Astrocyte of the spinal cord (primary cell): ENCODE measurements around the gene USP13.
A peak's percentile ranks its signal among the peaks of the same experiment; 100 is the strongest.

Source experiments
- DNase-seq: peaks from one replicate; pipeline ENCODE4 v3.0.0; 2011; ENCODE audit warnings: low read depth, low spot score
- H3K4me3 ChIP-seq: 2 replicates; pipeline ENCODE4 v1.5.1; 2011; ENCODE audit warnings: low read depth, mild to moderate bottlenecking, low read length, moderate library complexity
- in situ Hi-C: cut with HindIII; loops from 2 replicates; pipeline ENCODE4 v1.10.0; 2017; ENCODE audit warnings: low sequenced_read_pairs
- TF ChIP-seq, protein P1 (sequence below): IDR thresholded peaks from 2 replicates; pipeline ENCODE4 v1.5.1; 2012; ENCODE audit warnings: low read depth, mild to moderate bottlenecking, low read length, inconsistent platforms

USP13 gene

GRCh38 chr3:179652447-179653095, at the start of gene USP13:
USP13 (plus strand) TSS chr3:179653040; CDS start chr3:179653226, 186 bp downstream.
- DNase-seq, result peak; percentile 89
- TF ChIP-seq, protein P1, sequence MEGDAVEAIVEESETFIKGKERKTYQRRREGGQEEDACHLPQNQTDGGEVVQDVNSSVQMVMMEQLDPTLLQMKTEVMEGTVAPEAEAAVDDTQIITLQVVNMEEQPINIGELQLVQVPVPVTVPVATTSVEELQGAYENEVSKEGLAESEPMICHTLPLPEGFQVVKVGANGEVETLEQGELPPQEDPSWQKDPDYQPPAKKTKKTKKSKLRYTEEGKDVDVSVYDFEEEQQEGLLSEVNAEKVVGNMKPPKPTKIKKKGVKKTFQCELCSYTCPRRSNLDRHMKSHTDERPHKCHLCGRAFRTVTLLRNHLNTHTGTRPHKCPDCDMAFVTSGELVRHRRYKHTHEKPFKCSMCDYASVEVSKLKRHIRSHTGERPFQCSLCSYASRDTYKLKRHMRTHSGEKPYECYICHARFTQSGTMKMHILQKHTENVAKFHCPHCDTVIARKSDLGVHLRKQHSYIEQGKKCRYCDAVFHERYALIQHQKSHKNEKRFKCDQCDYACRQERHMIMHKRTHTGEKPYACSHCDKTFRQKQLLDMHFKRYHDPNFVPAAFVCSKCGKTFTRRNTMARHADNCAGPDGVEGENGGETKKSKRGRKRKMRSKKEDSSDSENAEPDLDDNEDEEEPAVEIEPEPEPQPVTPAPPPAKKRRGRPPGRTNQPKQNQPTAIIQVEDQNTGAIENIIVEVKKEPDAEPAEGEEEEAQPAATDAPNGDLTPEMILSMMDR, result no peak
- in situ Hi-C loops, result no loop called here
- peak within 1 kb of the TSS; percentile 89 for H3K4me3 ChIP-seq

GRCh38 chr3:179603321-179603720, 49.5 kb upstream of the USP13 start:
- TF ChIP-seq, protein P1, result no peak
- no peak for DNase-seq
- peak overlapping the region; percentile 99 for H3K4me3 ChIP-seq
- in situ Hi-C loops, result no loop called here

DNA sequence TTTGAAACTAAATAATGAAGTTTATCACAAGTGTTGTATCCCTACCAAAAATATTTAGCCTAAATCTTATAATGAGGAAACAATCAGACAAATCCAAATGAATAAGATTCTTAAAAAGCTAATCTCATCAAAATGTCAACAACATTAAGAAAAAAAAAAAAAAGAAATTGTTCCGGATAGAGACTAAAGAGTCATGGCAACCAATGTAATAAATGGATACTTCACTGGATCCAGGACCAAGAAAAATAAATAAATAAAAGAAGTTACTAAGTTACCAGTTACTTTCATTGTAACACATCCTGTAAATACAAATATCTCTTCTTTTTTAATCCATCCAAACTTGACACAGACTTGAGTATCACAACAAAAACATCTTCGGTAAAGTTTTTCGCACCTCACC, 49.0 kb upstream of the USP13 start:
- in situ Hi-C loops, result no loop called here
- peak overlapping the region; percentile 99 for H3K4me3 ChIP-seq
- TF ChIP-seq, protein P1, result no peak
- DNase-seq, result no peak

DNA sequence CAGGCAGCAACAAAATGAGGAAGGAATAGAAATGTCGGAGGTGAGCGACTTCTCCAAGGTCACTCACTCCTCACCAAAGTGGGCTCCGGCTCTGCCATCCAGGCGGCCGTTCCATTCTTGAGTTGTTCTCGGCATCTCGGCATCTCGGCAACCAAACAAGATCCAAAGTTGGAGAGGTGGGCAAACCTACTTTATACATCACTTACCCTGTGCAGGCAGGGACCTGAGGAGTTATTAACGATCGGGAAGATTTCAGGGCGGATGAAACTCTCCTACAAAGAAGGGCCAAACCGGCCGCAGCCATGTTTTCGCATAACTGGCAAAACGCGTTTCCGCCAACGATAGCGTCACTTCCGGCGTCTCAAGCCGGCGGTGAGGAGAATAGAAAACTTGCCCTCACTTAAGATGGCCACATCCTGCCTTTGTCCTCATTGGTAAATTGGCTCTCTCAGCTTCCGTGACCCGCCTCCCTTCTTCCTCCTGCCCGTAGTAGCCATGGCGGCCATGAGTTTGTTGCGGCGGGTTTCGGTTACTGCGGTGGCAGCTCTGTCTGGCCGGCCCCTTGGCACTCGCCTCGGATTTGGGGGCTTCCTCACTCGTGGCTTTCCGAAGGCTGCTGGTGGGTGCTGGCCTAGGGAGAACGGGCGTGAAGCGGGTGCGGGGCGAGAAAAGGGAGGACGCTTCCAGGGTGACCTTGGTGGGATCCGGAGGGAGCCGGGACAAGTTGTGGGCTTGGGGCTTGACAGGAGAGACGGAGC, 48.3 kb upstream of the USP13 start, which contains the start of the genes MRPL47 and NDUFB5:
Gene MRPL47 (minus strand): TSS at position 318 of the 758 bp plus-strand sequence. CDS start 14 bp downstream, at position 304.
Gene NDUFB5 (plus strand): TSS at position 474 of the 758 bp plus-strand sequence. CDS start 22 bp downstream, at position 496.
- peak; percentile 96 for DNase-seq
- TF ChIP-seq, protein P1, result no peak
- in situ Hi-C loops, result no loop called here
- peak within 1 kb of the TSS; percentile 99 for H3K4me3 ChIP-seq

GRCh38 chr3:179606534-179607085, 46.2 kb upstream of the USP13 start:
- no peak overlapping the region for H3K4me3 ChIP-seq
- DNase-seq, result no peak
- TF ChIP-seq, protein P1, result no peak
- in situ Hi-C loops, result no loop called here

DNA sequence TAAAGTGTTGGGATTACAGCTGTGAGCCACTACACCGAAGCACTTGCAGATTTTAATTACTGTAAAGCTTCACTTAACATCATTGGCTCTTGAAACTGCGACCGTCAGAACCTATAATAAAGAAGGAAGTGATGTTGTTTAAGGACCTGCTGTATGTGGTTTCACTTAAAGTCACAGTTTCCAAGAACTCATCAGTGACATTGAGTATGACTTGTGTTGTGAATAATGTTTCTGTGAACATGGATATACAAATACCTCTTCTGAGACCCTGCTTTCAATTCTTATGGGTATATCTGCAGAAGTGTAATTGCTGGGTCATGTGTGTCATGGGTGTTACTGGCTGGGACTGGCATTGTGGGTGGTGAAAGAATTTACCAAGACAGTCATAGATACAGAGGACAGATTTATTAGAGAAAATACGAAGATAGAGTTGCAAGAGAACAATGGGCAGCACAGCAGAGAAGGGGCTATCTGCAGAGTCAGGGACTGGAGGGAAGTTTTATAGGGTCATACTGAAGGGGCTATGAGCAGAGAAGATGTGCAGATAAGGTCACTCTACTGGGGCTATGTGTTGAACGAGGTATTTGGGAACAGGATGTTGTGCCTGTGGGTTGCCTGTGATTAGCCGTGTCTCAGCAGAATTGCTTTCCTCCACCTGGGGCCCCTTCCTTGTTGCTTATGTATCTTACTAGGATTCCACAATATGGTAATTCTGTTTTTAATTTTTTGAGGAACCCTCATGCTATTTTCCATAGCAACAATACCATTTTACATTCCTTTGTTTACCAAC, 43.7 kb upstream of the USP13 start:
- H3K4me3 ChIP-seq, result no peak overlapping the region
- in situ Hi-C loops, result no loop called here
- TF ChIP-seq, protein P1, result no peak
- DNase-seq, result no peak
